Activated T-cell treated with anti-CD3 and anti-CD28 coated beads, Interleukin-2, amount 50 U/mL, for 24 hours (primary cell): ENCODE results near the gene WFDC12.

ENCODE experiments used
- DNase-seq: peaks from one replicate; pipeline ENCODE4 v3.0.0-alpha.2; 2020
- H3K27ac Mint-ChIP-seq: 2 replicates; pipeline ENCODE4 v1.8.0; 2020; ENCODE audit warnings: mild to moderate bottlenecking, mixed read lengths
- H3K27me3 Mint-ChIP-seq: 2 replicates; pipeline ENCODE4 v1.8.0; 2020; ENCODE audit warnings: mixed read lengths
- H3K36me3 Mint-ChIP-seq: 2 replicates; pipeline ENCODE4 v1.8.0; 2020; ENCODE audit warnings: low read depth, mixed read lengths
- H3K4me1 Mint-ChIP-seq: 2 replicates; pipeline ENCODE4 v1.8.0; 2020; ENCODE audit warnings: low read depth, mixed read lengths
- H3K4me3 Mint-ChIP-seq: 2 replicates; pipeline ENCODE4 v1.8.0; 2020; ENCODE audit warnings: mild to moderate bottlenecking, moderate library complexity, mixed read lengths
- H3K9me3 Mint-ChIP-seq: 2 replicates; pipeline ENCODE4 v1.8.0; 2020; ENCODE audit warnings: mixed read lengths

The WFDC12 gene

GRCh38 chr20:45105317-45105716 is 18.9 kb downstream of the WFDC12 start:
- H3K36me3 Mint-ChIP-seq, result no peaks in the 10 kb centered on the region
- no peak overlapping the region for H3K27ac Mint-ChIP-seq
- H3K4me3 Mint-ChIP-seq, result no peak overlapping the region
- H3K4me1 Mint-ChIP-seq, result peaks cover 4% of the 10 kb centered on the region
- no peaks in the 10 kb centered on the region for H3K9me3 Mint-ChIP-seq
- DNase-seq, result no peak
- H3K27me3 Mint-ChIP-seq, result peaks cover 25% of the 10 kb centered on the region

DNA sequence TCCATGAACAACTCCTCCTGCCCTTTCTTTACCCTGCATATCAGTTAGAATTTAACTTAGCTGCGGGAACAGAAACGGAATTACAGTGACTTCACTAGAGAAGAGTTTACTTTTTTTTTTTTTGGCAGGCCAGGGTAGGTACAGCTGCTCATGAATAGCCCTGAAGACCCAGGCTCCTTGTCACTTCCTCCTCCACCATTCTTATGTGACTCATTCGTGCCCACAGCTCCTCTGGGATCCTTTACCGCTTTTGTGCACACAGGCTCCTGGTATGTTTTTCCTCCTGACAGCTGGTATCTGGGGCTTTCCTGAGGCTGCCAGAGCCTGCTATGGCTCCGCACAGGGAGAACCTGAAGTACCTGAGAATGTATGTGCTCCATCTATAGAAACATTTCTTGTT is 19.5 kb downstream of the WFDC12 start:
- Mint-ChIP-seq H3K9me3 (no peaks in the 10 kb centered on the region), H3K4me1 (peaks cover 4% of the 10 kb centered on the region), H3K4me3 (no peak overlapping the region), H3K27me3 (peaks cover 31% of the 10 kb centered on the region), H3K36me3 (no peaks in the 10 kb centered on the region), H3K27ac (no peak overlapping the region)
- no peak for DNase-seq

DNA sequence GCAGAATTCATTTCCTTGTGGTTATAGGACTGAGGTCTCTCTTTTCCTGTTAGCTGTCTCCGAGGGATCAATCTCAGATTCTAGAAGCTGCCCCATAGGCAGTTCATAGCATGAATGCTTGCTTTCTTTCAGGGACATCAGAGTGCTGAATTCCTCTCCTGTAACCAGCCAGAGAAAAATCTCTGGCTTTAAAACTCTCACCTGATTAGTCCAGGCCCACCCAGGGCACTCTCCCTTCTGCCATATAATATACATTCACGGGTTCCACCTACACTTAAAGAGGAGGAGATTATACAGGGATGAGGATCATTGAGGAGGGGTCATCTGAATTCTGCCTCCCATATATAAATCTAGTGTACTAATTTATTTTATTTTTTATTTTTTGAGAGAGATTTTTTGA is 21.2 kb downstream of the WFDC12 start:
- Mint-ChIP-seq H3K4me3 (no peak overlapping the region), H3K27me3 (peaks cover 44% of the 10 kb centered on the region), H3K27ac (no peak overlapping the region), H3K4me1 (peaks cover 8% of the 10 kb centered on the region), H3K36me3 (no peaks in the 10 kb centered on the region), H3K9me3 (no peaks in the 10 kb centered on the region)
- DNase-seq, result no peak

- no peaks in the 10 kb centered on the region for H3K36me3 Mint-ChIP-seq
- H3K9me3 Mint-ChIP-seq, result no peaks in the 10 kb centered on the region
- no peak overlapping the region for H3K27ac Mint-ChIP-seq
- DNase-seq, result no peak
- no peak overlapping the region for H3K4me3 Mint-ChIP-seq
- H3K4me1 Mint-ChIP-seq, result peaks cover 13% of the 10 kb centered on the region
- H3K27me3 Mint-ChIP-seq, result peaks cover 57% of the 10 kb centered on the region
Measured at GRCh38 chr20:45101333-45101850, 22.9 kb downstream of the WFDC12 start.

GRCh38 chr20:45100563-45101245 is 23.6 kb downstream of the WFDC12 start, which contains the start of gene KCNS1:
Gene KCNS1, minus strand, starts transcription at chr20:45101127. Its CDS starts 1,891 bp downstream, at chr20:45099236.
- peaks cover 63% of the 10 kb centered on the region for H3K27me3 Mint-ChIP-seq
- H3K27ac Mint-ChIP-seq, result no peak within 1 kb of the TSS
- H3K4me1 Mint-ChIP-seq, result peaks cover 15% of the 10 kb centered on the region
- no peak within 1 kb of the TSS for H3K4me3 Mint-ChIP-seq
- no peaks in the 10 kb centered on the region for H3K9me3 Mint-ChIP-seq
- H3K36me3 Mint-ChIP-seq, result no peaks in the 10 kb centered on the region
- DNase-seq, result no peak

GRCh38 chr20:45098103-45098773 is 26.0 kb downstream of the WFDC12 start:
- H3K36me3 Mint-ChIP-seq, result no peaks in the 10 kb centered on the region
- H3K4me3 Mint-ChIP-seq, result peak overlapping the region; percentile 23
- H3K27me3 Mint-ChIP-seq, result peaks cover 53% of the 10 kb centered on the region
- no peak overlapping the region for H3K27ac Mint-ChIP-seq
- peaks cover 18% of the 10 kb centered on the region for H3K4me1 Mint-ChIP-seq
- peak; percentile 55 for DNase-seq
- H3K9me3 Mint-ChIP-seq, result no peaks in the 10 kb centered on the region

DNA sequence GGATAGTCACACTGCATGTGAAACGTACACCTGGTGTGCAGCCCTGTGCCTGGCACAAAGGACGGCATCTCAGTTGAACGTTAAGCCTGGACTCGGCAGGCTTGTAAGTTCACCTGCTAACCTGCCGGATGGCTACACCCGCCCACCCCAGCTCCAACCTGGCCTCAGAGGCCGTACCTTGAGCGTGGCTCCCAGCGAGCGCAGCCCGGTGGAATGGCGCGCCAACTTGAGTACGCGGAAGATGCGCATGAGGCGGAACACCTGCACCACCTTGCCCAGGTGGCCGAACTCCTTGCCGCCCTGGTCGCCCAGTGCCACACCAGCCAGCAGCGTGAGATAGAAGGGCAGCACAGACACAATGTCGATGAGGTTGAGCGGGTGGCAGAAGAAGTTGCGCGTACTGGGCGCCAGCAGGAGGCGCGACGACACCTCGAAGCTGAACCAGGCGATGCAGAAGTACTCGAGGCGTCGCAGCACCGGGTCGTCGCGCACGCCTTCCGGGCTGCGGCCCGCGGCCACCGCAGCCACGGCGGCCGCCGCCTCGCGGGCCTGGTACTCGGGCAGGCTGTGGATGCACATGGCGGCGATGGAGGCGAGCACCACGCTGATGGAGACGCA is 26.7 kb downstream of the WFDC12 start:
- H3K9me3 Mint-ChIP-seq, result no peaks in the 10 kb centered on the region
- H3K36me3 Mint-ChIP-seq, result no peaks in the 10 kb centered on the region
- peak; percentile 66 for DNase-seq
- H3K4me1 Mint-ChIP-seq, result peaks cover 18% of the 10 kb centered on the region
- H3K4me3 Mint-ChIP-seq, result peak overlapping the region; percentile 46
- H3K27ac Mint-ChIP-seq, result peak overlapping the region; percentile 75
- peaks cover 53% of the 10 kb centered on the region for H3K27me3 Mint-ChIP-seq

DNA sequence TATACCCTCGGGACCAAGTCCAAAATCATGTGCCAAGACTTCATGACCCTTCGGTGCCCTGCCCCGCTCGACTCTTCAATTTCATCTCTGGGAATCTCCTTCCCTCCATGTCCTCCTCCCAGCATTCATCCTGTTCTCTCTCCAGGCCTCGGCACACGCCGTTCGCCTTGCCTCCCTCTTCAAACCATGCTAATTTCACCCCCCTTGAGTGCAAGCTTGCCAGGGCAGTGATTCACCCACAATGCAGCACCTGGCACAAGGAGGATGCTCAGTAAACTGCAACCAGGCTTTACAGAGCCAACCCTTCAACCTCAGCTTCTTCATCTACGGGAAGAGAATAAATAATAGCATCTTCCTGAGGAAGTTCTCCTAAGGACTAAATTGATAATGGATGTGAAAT is 27.5 kb downstream of the WFDC12 start:
- Mint-ChIP-seq H3K4me1 (peaks cover 18% of the 10 kb centered on the region), H3K27ac (no peak overlapping the region), H3K4me3 (no peak overlapping the region), H3K36me3 (no peaks in the 10 kb centered on the region), H3K9me3 (no peaks in the 10 kb centered on the region), H3K27me3 (peaks cover 48% of the 10 kb centered on the region)
- no peak for DNase-seq

GRCh38 chr20:45095805-45096238 is 28.4 kb downstream of the WFDC12 start:
- DNase-seq, result peak; percentile 65
- peaks cover 41% of the 10 kb centered on the region for H3K27me3 Mint-ChIP-seq
- H3K27ac Mint-ChIP-seq, result no peak overlapping the region

GRCh38 chr20:45094864-45095574 is 29.2 kb downstream of the WFDC12 start:
- Mint-ChIP-seq H3K9me3 (no peaks in the 10 kb centered on the region), H3K27ac (no peak overlapping the region), H3K36me3 (peaks cover 11% of the 10 kb centered on the region), H3K4me1 (peaks cover 14% of the 10 kb centered on the region), H3K4me3 (no peak overlapping the region), H3K27me3 (peaks cover 34% of the 10 kb centered on the region)
- DNase-seq, result no peak

More at GRCh38 chr20:45095805-45096238, 28.4 kb downstream of the WFDC12 start:
- H3K36me3 Mint-ChIP-seq, result peaks cover 4% of the 10 kb centered on the region
- H3K4me3 Mint-ChIP-seq, result no peak overlapping the region
- peaks cover 15% of the 10 kb centered on the region for H3K4me1 Mint-ChIP-seq
- H3K9me3 Mint-ChIP-seq, result no peaks in the 10 kb centered on the region

- Mint-ChIP-seq H3K27me3 (peaks cover 26% of the 10 kb centered on the region), H3K9me3 (no peaks in the 10 kb centered on the region), H3K4me3 (no peak overlapping the region), H3K36me3 (peaks cover 19% of the 10 kb centered on the region), H3K4me1 (peaks cover 14% of the 10 kb centered on the region), H3K27ac (no peak overlapping the region)
- DNase-seq, result no peak
Measured at GRCh38 chr20:45094201-45094600, 30.1 kb downstream of the WFDC12 start.

- Mint-ChIP-seq H3K4me1 (peaks cover 10% of the 10 kb centered on the region), H3K27ac (no peak overlapping the region), H3K9me3 (no peaks in the 10 kb centered on the region), H3K4me3 (no peak overlapping the region), H3K27me3 (peaks cover 19% of the 10 kb centered on the region), H3K36me3 (peaks cover 30% of the 10 kb centered on the region)
- no peak for DNase-seq
Measured at GRCh38 chr20:45092898-45093297, 31.4 kb downstream of the WFDC12 start.

GRCh38 chr20:45091366-45091765 is 32.9 kb downstream of the WFDC12 start:
- Mint-ChIP-seq H3K9me3 (no peaks in the 10 kb centered on the region), H3K27me3 (peaks cover 5% of the 10 kb centered on the region), H3K4me3 (no peak overlapping the region), H3K4me1 (peaks cover 7% of the 10 kb centered on the region), H3K27ac (no peak overlapping the region), H3K36me3 (peaks cover 45% of the 10 kb centered on the region)
- no peak for DNase-seq

DNA sequence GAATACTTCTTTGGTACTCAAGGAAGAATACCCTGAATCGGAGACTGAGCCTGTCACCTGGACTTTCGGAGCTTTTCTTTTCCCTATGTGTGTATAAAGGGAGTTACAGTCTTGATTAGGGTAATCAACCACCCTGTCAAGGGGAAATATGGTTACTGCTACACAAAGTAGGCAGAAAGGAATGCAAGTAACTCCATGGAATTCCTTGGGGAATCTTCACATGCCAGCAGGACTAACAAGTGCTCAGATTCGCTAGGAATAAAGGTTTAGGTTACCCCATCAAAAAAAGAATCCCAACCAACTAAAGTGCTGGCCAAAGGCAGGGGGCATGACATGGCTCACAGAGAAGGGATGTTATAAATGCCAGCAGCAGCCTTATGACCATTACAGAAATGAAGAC is 33.8 kb downstream of the WFDC12 start:
- no peak overlapping the region for H3K4me3 Mint-ChIP-seq
- H3K4me1 Mint-ChIP-seq, result peaks cover 3% of the 10 kb centered on the region
- no peaks in the 10 kb centered on the region for H3K9me3 Mint-ChIP-seq
- H3K27ac Mint-ChIP-seq, result peak overlapping the region; percentile 18
- no peaks in the 10 kb centered on the region for H3K27me3 Mint-ChIP-seq
- DNase-seq, result no peak
- H3K36me3 Mint-ChIP-seq, result peaks cover 54% of the 10 kb centered on the region
